DND-41 (cell line): Measurements from ENCODE around the gene EIF4G3.

Experiments
- ATAC-seq: fragments of 200-7000 bp; cut with Tn5 transposase; 3 replicates; pipeline ENCODE4 v1.9.1; 2021; ENCODE audit warnings: low read depth; ENCODE audit not compliant: insufficient read depth
- DNase-seq: peaks from one replicate; pipeline ENCODE4 v3.0.0-alpha.2; 2020
- H2AFZ ChIP-seq: 2 replicates; pipeline ENCODE4 v1.6.0; 2012; ENCODE audit warnings: low read depth, low read length
- H3K27ac ChIP-seq: 2 replicates; pipeline ENCODE4 v1.5.1; 2012; ENCODE audit warnings: low read length, inconsistent platforms
- H3K27me3 ChIP-seq: fragments of 200-600 bp; sonication (generic); 2 replicates; pipeline ENCODE4 v1.6.0; 2012; ENCODE audit warnings: low read length, mild to moderate bottlenecking, inconsistent platforms; ENCODE audit not compliant: insufficient read depth, poor library complexity
- H3K36me3 ChIP-seq: 2 replicates; pipeline ENCODE4 v1.5.1; 2012; ENCODE audit warnings: low read length, inconsistent platforms; ENCODE audit not compliant: insufficient read depth
- H3K4me1 ChIP-seq: 2 replicates; pipeline ENCODE4 v1.5.1; 2012; ENCODE audit warnings: mild to moderate bottlenecking, low read length; ENCODE audit not compliant: insufficient read depth
- H3K4me2 ChIP-seq: 2 replicates; pipeline ENCODE4 v1.6.0; 2012; ENCODE audit warnings: mild to moderate bottlenecking, moderate library complexity, low read length, inconsistent platforms; ENCODE audit not compliant: insufficient read depth
- H3K4me3 ChIP-seq, 2 experiments: fragments of 200-600 bp in 1 of 2; shearing (Covaris generic) in 1 of 2; 2 replicates each; pipeline ENCODE4 v1.5.1; 2012 to 2016; ENCODE audit warnings: inconsistent platforms in 2 of 2, low read length in 2 of 2, mild to moderate bottlenecking in 2 of 2, low read depth in 1 of 2, moderate library complexity in 1 of 2
- H3K79me2 ChIP-seq: 2 replicates; pipeline ENCODE4 v1.6.0; 2012; ENCODE audit warnings: low read length, inconsistent platforms; ENCODE audit not compliant: insufficient read depth
- H3K9ac ChIP-seq: 2 replicates; pipeline ENCODE4 v1.6.0; 2012; ENCODE audit warnings: low read depth, mild to moderate bottlenecking, inconsistent platforms, low read length, moderate library complexity
- H3K9me3 ChIP-seq: 2 replicates; pipeline ENCODE4 v1.5.1; 2012; ENCODE audit warnings: low read length, moderate library complexity, mild to moderate bottlenecking, inconsistent platforms; ENCODE audit not compliant: insufficient read depth, severe bottlenecking
- H4K20me1 ChIP-seq: 2 replicates; pipeline ENCODE4 v1.6.0; 2012; ENCODE audit warnings: low read length; ENCODE audit not compliant: insufficient read depth
- CTCF ChIP-seq: IDR thresholded peaks from 2 replicates; pipeline ENCODE4 v1.5.1; 2012; ENCODE audit warnings: borderline replicate concordance, low read length, moderate library complexity, mild to moderate bottlenecking; ENCODE audit not compliant: poor library complexity, severe bottlenecking; ENCODE audit errors: extremely low read depth
- EZH2 ChIP-seq: IDR thresholded peaks from 3 replicates; pipeline ENCODE4 v1.6.1; 2012; ENCODE audit warnings: borderline replicate concordance, low read depth, mild to moderate bottlenecking, moderate library complexity, low read length, inconsistent platforms; ENCODE audit not compliant: severe bottlenecking

The EIF4G3 gene

GRCh38 chr1:21090463-21090862, 86.2 kb downstream of the EIF4G3 start:
- Histone ChIP-seq H3K36me3 (peaks cover 13% of the 10 kb centered on the region; the same call in 1 of the 2 replicates), H3K9me3 (no peaks in the 10 kb centered on the region), H3K4me2 (no peak overlapping the region), H4K20me1 (no peaks in the 10 kb centered on the region), H3K4me3 (no peak overlapping the region), H3K79me2 (no peaks in the 10 kb centered on the region), H3K9ac (no peak overlapping the region), H3K27me3 (no peaks in the 10 kb centered on the region), H2AFZ (no peak overlapping the region), H3K4me1 (no peaks in the 10 kb centered on the region), H3K27ac (no peak overlapping the region)
- DNase-seq (no peak), ATAC-seq (no peak)
- TF ChIP-seq CTCF (no peak), EZH2 (no peak)

- no peaks in the 10 kb centered on the region for H3K79me2 ChIP-seq
- no peak overlapping the region for H3K4me2 ChIP-seq
- H3K9me3 ChIP-seq: no peaks in the 10 kb centered on the region
- H4K20me1 ChIP-seq: no peaks in the 10 kb centered on the region
- H3K36me3 ChIP-seq: peaks cover 10% of the 10 kb centered on the region; the same call in 1 of the 2 replicates
- H3K9ac ChIP-seq: no peak overlapping the region
- H3K27me3 ChIP-seq: no peaks in the 10 kb centered on the region
- DNase-seq (no peak), ATAC-seq (no peak)
- H2AFZ ChIP-seq: no peak overlapping the region
- H3K4me1 ChIP-seq: no peaks in the 10 kb centered on the region
- TF ChIP-seq CTCF (no peak), EZH2 (no peak)
- H3K27ac ChIP-seq: no peak overlapping the region
- H3K4me3 ChIP-seq: no peak overlapping the region
Measured at GRCh38 chr1:21089731-21090130, 87.0 kb downstream of the EIF4G3 start.

- no peaks in the 10 kb centered on the region for H4K20me1 ChIP-seq
- no peak overlapping the region for H3K4me2 ChIP-seq
- no peaks in the 10 kb centered on the region for H3K4me1 ChIP-seq
- ATAC-seq (no peak), DNase-seq (no peak)
- no peak for TF ChIP-seq EZH2
- no peak for TF ChIP-seq CTCF
- no peaks in the 10 kb centered on the region for H3K27me3 ChIP-seq
- no peak overlapping the region for H3K4me3 ChIP-seq
- no peak overlapping the region for H2AFZ ChIP-seq
- H3K9me3 ChIP-seq: no peaks in the 10 kb centered on the region
- H3K36me3 ChIP-seq: peaks cover 10% of the 10 kb centered on the region; the same call in 1 of the 2 replicates
- H3K79me2 ChIP-seq: 0 out of 2 replicates have a peak, but pooled peaks cover 2% of the 10 kb centered on the region
- H3K9ac ChIP-seq: no peak overlapping the region
- H3K27ac ChIP-seq: no peak overlapping the region
Measured at GRCh38 chr1:21089299-21089698, 87.4 kb downstream of the EIF4G3 start.
